Endothelial cell of umbilical vein (primary cell): ENCODE measurements around the gene RIOK3.

Experiments
- CTCF ChIP-seq, 2 donors: IDR thresholded peaks; 1 replicate in 1 of 2; 2 replicates in 1 of 2; pipeline ENCODE4 v1.5.1; 2011; ENCODE audit warnings: low read length in 2 of 2, mild to moderate bottlenecking in 2 of 2, moderate library complexity in 2 of 2, control low read depth in 1 of 2, inconsistent platforms in 1 of 2, low read depth in 1 of 2; ENCODE audit not compliant: insufficient read depth in 1 of 2; ENCODE audit errors: extremely low read depth in 1 of 2
- EZH2 ChIP-seq: IDR thresholded peaks from 2 replicates; pipeline ENCODE4 v1.6.1; 2012; ENCODE audit warnings: borderline replicate concordance, low read depth, mild to moderate bottlenecking, moderate library complexity, low read length, inconsistent platforms; ENCODE audit not compliant: severe bottlenecking
- FOS ChIP-seq: IDR thresholded peaks from 2 replicates; pipeline ENCODE4 v1.6.1; 2011; ENCODE audit warnings: mild to moderate bottlenecking, low read length, moderate library complexity, borderline replicate concordance; ENCODE audit not compliant: insufficient read depth
- GATA2 ChIP-seq: IDR thresholded peaks from 2 replicates; pipeline ENCODE4 v1.7.0; 2011; ENCODE audit warnings: low read depth, mild to moderate bottlenecking, moderate library complexity, mixed read lengths, low read length; ENCODE audit not compliant: insufficient read length, insufficient read depth
- POLR2A ChIP-seq: IDR thresholded peaks from 2 replicates; pipeline ENCODE4 v1.6.1; 2012; ENCODE audit warnings: low read depth, mild to moderate bottlenecking, control low read depth, low read length

- TF ChIP-seq FOS (no peak), CTCF (IDR thresholded peaks at IDR 0.05; ENCODE audit: extremely low read depth in 1 of 2, insufficient read depth in 1 of 2, low read depth in 1 of 2, low read length in 2 of 2) (no peak), POLR2A (no peak), GATA2 (no peak), EZH2 (no peak)
Measured at GRCh38 chr18:23494992-23495391, 41.9 kb downstream of the RIOK3 start.
